ENCODE measurements around the gene TRIOBP. TPM values are rescaled to one million over a fixed set of nuclear protein-coding genes. Genes with fewer than 3 reads are reported as not detected.

The TRIOBP gene
- total RNA-seq, 1 experiment from 2014 or later, result 170 TPM

DNA sequence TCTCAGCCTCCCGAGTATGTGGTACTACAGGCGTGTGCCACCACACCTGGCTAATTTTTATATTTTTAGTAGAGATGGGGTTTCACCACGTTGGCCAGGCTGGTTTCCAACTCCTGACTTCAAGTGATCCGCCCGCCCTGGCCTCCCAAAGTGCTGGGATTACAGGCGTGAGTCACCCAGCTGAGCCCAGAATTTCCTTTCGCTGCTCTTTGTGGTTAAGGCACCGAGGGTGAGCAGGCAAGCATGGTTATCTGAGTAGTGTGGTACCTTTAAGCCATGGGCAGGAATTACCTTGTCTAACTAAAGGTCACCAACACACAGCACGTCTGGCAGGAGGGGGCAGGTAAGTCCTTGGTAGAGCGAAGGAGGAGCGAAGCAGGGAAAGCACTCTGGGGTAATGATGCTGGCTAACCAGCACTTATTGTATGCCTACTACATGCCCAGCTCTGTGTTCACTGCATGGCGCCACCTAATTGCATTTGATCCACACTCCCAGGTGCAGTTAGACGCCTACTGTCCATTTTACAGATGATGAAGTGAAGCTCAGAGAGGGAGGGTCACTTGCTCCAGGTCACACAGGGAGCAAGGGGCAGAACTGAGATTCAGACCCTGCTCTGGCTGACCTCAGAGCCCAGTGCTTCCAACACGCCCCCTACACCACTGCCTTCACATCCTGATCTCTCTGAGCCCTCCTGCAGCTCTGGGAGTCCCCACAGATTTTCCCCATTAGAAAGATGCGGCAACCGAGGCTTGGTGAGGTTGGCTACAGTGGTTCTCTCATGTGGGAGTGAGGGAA is 45.7 kb downstream of the TRIOBP start:
- Histone ChIP-seq H3K79me2 (ENCODE audit: low read depth) (peaks cover 27% of the 10 kb centered on the region), H2AFZ (no peak overlapping the region), H3K4me1 (replicated peaks; ENCODE audit: insufficient read depth) (peaks cover 50% of the 10 kb centered on the region), H3K36me3 (ENCODE audit: low read depth) (no peaks in the 10 kb centered on the region), H3K4me2 (peak overlapping the region; percentile 52), H3K9me3 (ENCODE audit: insufficient read depth, low read depth) (no peaks in the 10 kb centered on the region), H3K27ac (peak overlapping the region; percentile 57), H4K20me1 (ENCODE audit: insufficient read depth) (no peaks in the 10 kb centered on the region), H3K9me2 (ENCODE audit: insufficient read depth) (no peaks in the 10 kb centered on the region), H3F3A (ENCODE audit: insufficient read depth, low read depth) (peaks cover 51% of the 10 kb centered on the region), H3K27me3 (ENCODE audit: insufficient read depth, low read depth) (no peaks in the 10 kb centered on the region), H3K4me3 (no peak overlapping the region)
- POLR2A ChIA-PET (ENCODE audit: unreplicated experiment), result interaction anchor here (0.6 kb wide), 2 partner anchors 15 to 66 kb away, joined by 3 read pairs; no protein-coding TSS in a partner anchor
- DNase-seq, result peak; percentile 83 to 98
- no peak for TF ChIP-seq EZH2 (IDR thresholded peaks at IDR 0.05; ENCODE audit: low read depth)
- TF ChIP-seq, protein P1, sequence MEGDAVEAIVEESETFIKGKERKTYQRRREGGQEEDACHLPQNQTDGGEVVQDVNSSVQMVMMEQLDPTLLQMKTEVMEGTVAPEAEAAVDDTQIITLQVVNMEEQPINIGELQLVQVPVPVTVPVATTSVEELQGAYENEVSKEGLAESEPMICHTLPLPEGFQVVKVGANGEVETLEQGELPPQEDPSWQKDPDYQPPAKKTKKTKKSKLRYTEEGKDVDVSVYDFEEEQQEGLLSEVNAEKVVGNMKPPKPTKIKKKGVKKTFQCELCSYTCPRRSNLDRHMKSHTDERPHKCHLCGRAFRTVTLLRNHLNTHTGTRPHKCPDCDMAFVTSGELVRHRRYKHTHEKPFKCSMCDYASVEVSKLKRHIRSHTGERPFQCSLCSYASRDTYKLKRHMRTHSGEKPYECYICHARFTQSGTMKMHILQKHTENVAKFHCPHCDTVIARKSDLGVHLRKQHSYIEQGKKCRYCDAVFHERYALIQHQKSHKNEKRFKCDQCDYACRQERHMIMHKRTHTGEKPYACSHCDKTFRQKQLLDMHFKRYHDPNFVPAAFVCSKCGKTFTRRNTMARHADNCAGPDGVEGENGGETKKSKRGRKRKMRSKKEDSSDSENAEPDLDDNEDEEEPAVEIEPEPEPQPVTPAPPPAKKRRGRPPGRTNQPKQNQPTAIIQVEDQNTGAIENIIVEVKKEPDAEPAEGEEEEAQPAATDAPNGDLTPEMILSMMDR (conservative IDR thresholded peaks at IDR 0.05), result no peak
- intact Hi-C loops (cut with micrococcal nuclease; ENCODE audit: unreplicated experiment), result loop anchor here (1.0 to 2.0 kb wide), 3 partner anchors 10 to 54 kb away; partner anchors contain the start of gene TRIOBP
- CTCF ChIA-PET, result interaction anchor here (0.6 kb wide), 1 partner anchor 212 kb away, joined by 3 read pairs; no protein-coding TSS in a partner anchor
- no TSS peak for BruUV-seq (replicated peaks)

DNA sequence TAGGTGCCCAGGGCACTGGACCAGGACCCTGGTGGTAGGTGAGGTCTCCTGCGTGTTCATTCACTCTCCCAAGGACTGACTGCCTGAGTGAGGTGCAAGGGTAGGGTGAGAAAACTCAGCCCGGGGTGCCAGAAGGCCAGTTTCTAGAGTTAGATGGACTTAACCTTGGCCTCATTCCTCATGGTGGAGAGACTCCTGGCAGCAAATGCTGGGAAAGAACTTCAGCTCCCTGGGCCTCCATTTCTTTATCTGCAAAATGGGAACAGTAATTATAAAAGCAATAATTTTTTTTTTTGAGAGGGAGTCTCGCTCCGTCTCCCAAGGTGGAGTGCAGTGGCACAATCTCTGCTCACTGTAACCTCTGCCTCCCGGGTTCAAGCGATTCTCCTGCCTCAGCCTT is 47.7 kb downstream of the TRIOBP start:
- Histone ChIP-seq H3K4me3 (peak overlapping the region; percentile 64; the same call in 1 of the 2 replicates), H3F3A (ENCODE audit: insufficient read depth, low read depth) (peaks cover 69% of the 10 kb centered on the region), H3K4me1 (replicated peaks; ENCODE audit: insufficient read depth) (peaks cover 70% of the 10 kb centered on the region), H4K20me1 (ENCODE audit: insufficient read depth) (no peaks in the 10 kb centered on the region), H3K27me3 (ENCODE audit: insufficient read depth, low read depth) (no peaks in the 10 kb centered on the region), H3K9me3 (ENCODE audit: insufficient read depth, low read depth) (no peaks in the 10 kb centered on the region), H2AFZ (no peak overlapping the region), H3K9me2 (ENCODE audit: insufficient read depth) (no peaks in the 10 kb centered on the region), H3K36me3 (ENCODE audit: low read depth) (no peaks in the 10 kb centered on the region), H3K27ac (no peak overlapping the region), H3K79me2 (ENCODE audit: low read depth) (peaks cover 47% of the 10 kb centered on the region), H3K4me2 (peak overlapping the region; percentile 86)
- intact Hi-C loops (cut with micrococcal nuclease; ENCODE audit: unreplicated experiment), result no loop called here
- ChIA-PET CTCF (no interaction called here), POLR2A (ENCODE audit: unreplicated experiment) (interaction anchor here (0.7 kb wide), 1 partner anchor 8 kb away, joined by 3 read pairs; no protein-coding TSS in a partner anchor)
- TF ChIP-seq, protein P1 (conservative IDR thresholded peaks at IDR 0.05), result no peak
- TF ChIP-seq EZH2 (IDR thresholded peaks at IDR 0.05; ENCODE audit: low read depth), result no peak
- no peak for DNase-seq
- no TSS peak for BruUV-seq (replicated peaks)

DNA sequence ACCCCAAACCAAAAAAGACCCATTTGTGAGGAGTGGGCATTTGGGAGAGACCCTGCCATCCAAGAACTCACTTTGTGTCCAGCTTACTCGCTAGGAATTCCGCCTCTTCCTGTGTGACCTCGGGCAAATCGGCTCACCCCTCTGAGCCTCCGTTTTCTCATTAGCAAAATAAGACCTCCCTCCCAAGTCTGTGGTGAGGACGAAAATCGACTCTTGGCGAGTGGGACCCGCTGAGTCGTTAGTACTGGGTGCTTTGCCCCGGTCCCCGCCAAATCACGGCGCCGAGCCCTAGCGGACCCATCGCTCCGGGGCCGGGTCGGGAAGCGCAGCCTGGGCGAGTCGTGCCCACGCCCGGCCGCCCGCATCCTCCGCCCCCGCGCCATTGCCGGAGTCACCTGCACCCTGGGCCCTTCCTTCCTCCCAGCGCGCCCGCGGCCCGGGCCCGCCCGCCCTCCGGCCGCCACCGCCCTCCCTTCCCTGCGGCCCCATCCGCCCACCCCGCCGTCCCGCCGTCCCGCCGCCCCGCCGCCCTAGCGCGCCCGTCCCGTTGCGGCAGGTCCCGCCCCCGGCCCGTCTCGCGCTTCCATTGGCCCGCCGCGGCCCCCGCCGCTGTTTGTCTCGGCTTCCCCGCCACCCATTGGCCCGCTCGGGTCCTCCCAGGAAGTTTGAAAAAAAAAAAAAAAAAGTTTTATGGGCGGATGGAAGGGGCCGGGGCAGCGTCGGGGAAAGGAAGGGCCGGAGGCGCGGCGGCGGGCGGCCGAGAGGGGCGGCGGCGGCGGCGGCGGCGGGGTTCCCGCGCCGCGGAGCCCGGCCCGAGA is 48.9 kb downstream of the TRIOBP start:
- Histone ChIP-seq H3K9me3 (ENCODE audit: insufficient read depth, low read depth) (no peaks in the 10 kb centered on the region), H3K27ac (peak overlapping the region; percentile 72), H3F3A (ENCODE audit: insufficient read depth, low read depth) (peaks cover 76% of the 10 kb centered on the region), H4K20me1 (ENCODE audit: insufficient read depth) (no peaks in the 10 kb centered on the region), H3K4me3 (peak overlapping the region; percentile 88), H3K4me1 (replicated peaks; ENCODE audit: insufficient read depth) (peaks cover 82% of the 10 kb centered on the region), H3K36me3 (ENCODE audit: low read depth) (no peaks in the 10 kb centered on the region), H3K4me2 (peak overlapping the region; percentile 97), H3K79me2 (ENCODE audit: low read depth) (peaks cover 59% of the 10 kb centered on the region), H3K9me2 (ENCODE audit: insufficient read depth) (no peaks in the 10 kb centered on the region), H2AFZ (peak overlapping the region; percentile 72), H3K27me3 (ENCODE audit: insufficient read depth, low read depth) (no peaks in the 10 kb centered on the region)
- ChIA-PET CTCF (interaction anchor here (0.6 kb wide), 1 partner anchor 88 kb away, joined by 3 read pairs; no protein-coding TSS in a partner anchor), POLR2A (ENCODE audit: unreplicated experiment) (interaction anchor here (0.7 kb wide), 1 partner anchor 9 kb away, joined by 3 read pairs; no protein-coding TSS in a partner anchor)
- intact Hi-C loops (cut with micrococcal nuclease; ENCODE audit: unreplicated experiment), result no loop called here
- peak; percentile 78 to 92 for DNase-seq
- no peak for TF ChIP-seq EZH2 (IDR thresholded peaks at IDR 0.05; ENCODE audit: low read depth)
- TF ChIP-seq, protein P1 (conservative IDR thresholded peaks at IDR 0.05), result no peak
- BruUV-seq (replicated peaks), result no TSS peak

All from PC-9 (cell line).